Mesenchymal stem cell (in vitro differentiated cells and primary cell): ENCODE measurements around the gene CA10. TPM values are rescaled to one million over a fixed set of nuclear protein-coding genes. Genes with fewer than 3 reads are reported as not detected.

Experiments used
- DNase-seq: peaks from one replicate; pipeline ENCODE4 v3.0.0-alpha.2; 2013
- H2AFZ ChIP-seq: one replicate; pipeline ENCODE4 v1.6.1; 2013; ENCODE audit warnings: low read depth, mild to moderate bottlenecking, control low read depth, inconsistent platforms, low read length, moderate library complexity
- H2AK5ac ChIP-seq: 2 replicates; pipeline ENCODE4 v1.6.1; 2013; ENCODE audit warnings: low read length, moderate library complexity, mild to moderate bottlenecking, inconsistent platforms; ENCODE audit not compliant: severe bottlenecking
- H2BK120ac ChIP-seq: one replicate; pipeline ENCODE4 v1.6.1; 2013; ENCODE audit warnings: low read depth, mild to moderate bottlenecking, inconsistent platforms, low read length, moderate library complexity
- H2BK12ac ChIP-seq, 2 experiments: one replicate each; pipeline ENCODE4 v1.6.1; 2013; ENCODE audit warnings: inconsistent platforms in 2 of 2, low read length in 2 of 2, mild to moderate bottlenecking in 2 of 2, moderate library complexity in 2 of 2, control low read depth in 1 of 2
- H2BK15ac ChIP-seq: one replicate; pipeline ENCODE4 v1.6.1; 2013; ENCODE audit warnings: mild to moderate bottlenecking, low read depth, inconsistent platforms; ENCODE audit not compliant: poor library complexity, severe bottlenecking
- H2BK5ac ChIP-seq: 2 replicates; pipeline ENCODE4 v1.6.1; 2013; ENCODE audit warnings: low read depth, mild to moderate bottlenecking, low read length, control low read depth, inconsistent platforms; ENCODE audit not compliant: poor library complexity, severe bottlenecking
- H3K14ac ChIP-seq, 2 experiments: one replicate each; pipeline ENCODE4 v1.6.1; 2013; ENCODE audit warnings: inconsistent platforms in 2 of 2, low read length in 2 of 2, control low read depth in 1 of 2, mild to moderate bottlenecking in 1 of 2, moderate library complexity in 1 of 2
- H3K18ac ChIP-seq, 2 experiments: one replicate each; pipeline ENCODE4 v1.6.1; 2013; ENCODE audit warnings: inconsistent platforms in 2 of 2, low read length in 2 of 2, control low read depth in 1 of 2, low read depth in 1 of 2, mild to moderate bottlenecking in 1 of 2
- H3K23ac ChIP-seq, 2 experiments: one replicate each; pipeline ENCODE4 v1.6.1; 2013; ENCODE audit warnings: inconsistent platforms in 2 of 2, low read length in 2 of 2, mild to moderate bottlenecking in 2 of 2, moderate library complexity in 2 of 2, control low read depth in 1 of 2
- H3K27ac ChIP-seq: 2 replicates; pipeline ENCODE4 v1.5.1; 2013; ENCODE audit warnings: mild to moderate bottlenecking, moderate library complexity, low read length, control low read depth, inconsistent platforms; ENCODE audit not compliant: poor library complexity, severe bottlenecking
- H3K27me3 ChIP-seq, 2 experiments: 2 replicates each; pipeline versions ENCODE4 v1.6.1 to v1.7.0; 2013; ENCODE audit warnings: low read length in 2 of 2, mild to moderate bottlenecking in 2 of 2, moderate library complexity in 2 of 2, control low read depth in 1 of 2, inconsistent platforms in 1 of 2; ENCODE audit not compliant: control insufficient read depth in 1 of 2, insufficient read depth in 1 of 2
- H3K36me3 ChIP-seq, 2 experiments: 2 replicates each; pipeline versions ENCODE4 v1.6.1 to v1.7.0; 2013; ENCODE audit warnings: low read length in 2 of 2, control low read depth in 1 of 2, inconsistent platforms in 1 of 2, low read depth in 1 of 2, mild to moderate bottlenecking in 1 of 2; ENCODE audit not compliant: insufficient read depth in 2 of 2, control insufficient read depth in 1 of 2
- H3K4ac ChIP-seq, 2 experiments: one replicate each; pipeline ENCODE4 v1.6.1; 2013; ENCODE audit warnings: inconsistent platforms in 2 of 2, low read length in 2 of 2, mild to moderate bottlenecking in 2 of 2, moderate library complexity in 2 of 2, control low read depth in 1 of 2, low read depth in 1 of 2
- H3K4me1 ChIP-seq: 2 replicates; pipeline ENCODE4 v1.6.1; 2013; ENCODE audit warnings: low read depth, low read length, control low read depth; ENCODE audit not compliant: control insufficient read depth, insufficient read depth
- H3K4me2 ChIP-seq: 2 replicates; pipeline ENCODE4 v1.6.1; 2013; ENCODE audit warnings: low read length, mild to moderate bottlenecking, inconsistent platforms; ENCODE audit not compliant: poor library complexity, severe bottlenecking
- H3K4me3 ChIP-seq, 2 experiments: 2 replicates each; pipeline versions ENCODE4 v1.5.1 to v1.7.0; 2013; ENCODE audit warnings: low read length in 2 of 2, mild to moderate bottlenecking in 2 of 2, control low read depth in 1 of 2, low read depth in 1 of 2; ENCODE audit not compliant: insufficient read depth in 1 of 2
- H3K79me1 ChIP-seq: replicated peaks from 2 replicates; pipeline ENCODE4 v1.6.1; 2013; ENCODE audit warnings: mild to moderate bottlenecking, control low read depth, low read length, inconsistent platforms; ENCODE audit not compliant: poor library complexity, severe bottlenecking
- H3K9ac ChIP-seq: 2 replicates; pipeline ENCODE4 v1.7.0; 2013; ENCODE audit warnings: mild to moderate bottlenecking, low read length, moderate library complexity
- H3K9me3 ChIP-seq: 2 replicates; pipeline ENCODE4 v1.7.0; 2013; ENCODE audit warnings: mild to moderate bottlenecking, low read length; ENCODE audit not compliant: control insufficient read depth
- H4K8ac ChIP-seq: one replicate; pipeline ENCODE4 v1.6.1; 2013; ENCODE audit warnings: inconsistent platforms, mild to moderate bottlenecking, low read length, moderate library complexity
- H4K91ac ChIP-seq: one replicate; pipeline ENCODE4 v1.6.1; 2013; ENCODE audit warnings: mild to moderate bottlenecking, low read length, inconsistent platforms
- WGBS: methylation state at CpG from one replicate; pipeline ENCODE4 v1.1.7; 2013; ENCODE audit warnings: mixed read lengths; 5-methylcytosine and 5-hydroxymethylcytosine counted together
- polyA plus RNA-seq, 2 experiments: library from polyadenylated mRNA; stranded (reverse); fragments of 200-250 nt; gene quantifications; one replicate each; pipeline ENCODE4 v1.2.3, GENCODE V29; 2013

Gene CA10
- polyA plus RNA-seq (2013, experiment 1 of 2) = 0.01 TPM
- not detected for polyA plus RNA-seq (2013, experiment 2 of 2)

DNA sequence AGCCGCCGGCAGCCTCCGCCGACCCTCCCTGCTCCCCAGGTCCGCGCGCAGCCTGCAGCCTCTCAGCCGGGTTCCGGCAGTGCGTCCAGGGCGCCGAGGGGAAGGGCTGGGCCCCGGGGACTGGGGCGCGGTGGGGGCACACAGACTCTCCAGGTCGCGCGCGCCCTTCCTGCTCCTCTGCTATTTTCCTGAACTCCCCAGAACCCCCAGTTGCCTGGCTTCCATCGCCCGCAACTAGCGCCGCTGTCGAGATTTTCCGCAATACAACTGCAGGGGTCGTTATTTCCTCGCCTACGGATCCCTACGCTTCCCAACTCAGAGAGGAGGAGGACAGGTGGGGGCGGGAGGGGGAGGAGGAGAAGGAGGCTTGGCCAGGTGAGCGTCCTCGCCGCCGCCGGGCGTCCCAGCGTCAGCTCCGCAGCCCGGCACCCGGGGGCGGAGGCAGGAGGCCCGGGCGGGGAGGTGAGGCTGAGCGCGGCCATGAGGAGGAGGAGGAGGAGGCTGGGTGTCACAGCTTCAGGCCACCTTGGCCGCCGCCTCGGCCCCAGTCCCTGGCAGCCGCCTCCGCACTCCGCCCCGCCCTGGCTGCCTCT is at the start of gene CA10:
CA10 (minus strand) TSS at position 265 of the 593 bp plus-strand sequence.
- Histone ChIP-seq H2BK5ac (no peak within 1 kb of the TSS), H3K14ac (no peak within 1 kb of the TSS), H2AFZ (no peak within 1 kb of the TSS), H4K8ac (no peak within 1 kb of the TSS), H3K27me3 (peaks cover 42 to 56% of the 10 kb centered on the region in 2 experiments), H3K18ac (no peak within 1 kb of the TSS), H3K27ac (no peak within 1 kb of the TSS), H3K4me3 (peak within 1 kb of the TSS in 1 of 2 experiments; percentile 11), H3K9ac (no peak within 1 kb of the TSS), H3K4me1 (peaks cover 12% of the 10 kb centered on the region), H2BK15ac (peak within 1 kb of the TSS; percentile 46), H3K4me2 (peak within 1 kb of the TSS; percentile 58), H2BK120ac (no peak within 1 kb of the TSS), H3K36me3 (no peaks in the 10 kb centered on the region), H4K91ac (no peak within 1 kb of the TSS), H3K79me1 (no peaks in the 10 kb centered on the region), H2BK12ac (no peak within 1 kb of the TSS), H3K9me3 (peaks cover 9% of the 10 kb centered on the region), H2AK5ac (no peak within 1 kb of the TSS), H3K4ac (no peak within 1 kb of the TSS), H3K23ac (no peak within 1 kb of the TSS)
- WGBS = 0% methylated on average over 30 of the region's 52 CpGs
- DNase-seq = no peak

DNA sequence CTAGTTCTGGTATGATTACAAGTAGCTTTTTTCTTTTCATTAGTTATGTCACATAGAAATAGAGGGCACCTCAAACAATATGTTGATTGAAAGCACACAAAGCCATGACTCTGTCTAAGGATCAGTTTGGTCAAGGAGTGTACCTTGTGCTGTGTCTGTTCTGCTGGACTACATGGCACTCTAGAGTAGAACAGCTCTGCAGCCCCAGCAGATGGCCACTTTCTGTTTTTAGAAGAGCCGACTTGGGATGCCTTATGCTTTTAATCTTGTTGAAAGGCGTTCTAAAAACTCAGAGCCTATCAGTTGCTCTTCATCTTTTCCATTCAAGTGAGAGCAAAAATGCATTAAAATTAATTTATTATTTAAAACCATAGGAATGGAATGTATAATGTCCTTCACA is 49.3 kb upstream of the CA10 start:
- Histone ChIP-seq H3K27me3 (no peaks in the 10 kb centered on the region), H3K4me1 (no peaks in the 10 kb centered on the region), H4K8ac (no peak overlapping the region), H2BK5ac (no peak overlapping the region), H4K91ac (no peak overlapping the region), H2AFZ (no peak overlapping the region), H3K36me3 (no peaks in the 10 kb centered on the region), H2AK5ac (no peak overlapping the region), H3K18ac (no peak overlapping the region), H3K79me1 (no peaks in the 10 kb centered on the region), H2BK15ac (no peak overlapping the region), H3K4me3 (no peak overlapping the region), H3K23ac (no peak overlapping the region), H3K9me3 (no peaks in the 10 kb centered on the region), H3K9ac (no peak overlapping the region), H3K14ac (no peak overlapping the region), H2BK120ac (no peak overlapping the region), H3K4ac (no peak overlapping the region), H2BK12ac (no peak overlapping the region), H3K27ac (no peak overlapping the region), H3K4me2 (no peak overlapping the region)
- WGBS = 48% methylated on average over 2 of the region's 2 CpGs
- DNase-seq = no peak

DNA sequence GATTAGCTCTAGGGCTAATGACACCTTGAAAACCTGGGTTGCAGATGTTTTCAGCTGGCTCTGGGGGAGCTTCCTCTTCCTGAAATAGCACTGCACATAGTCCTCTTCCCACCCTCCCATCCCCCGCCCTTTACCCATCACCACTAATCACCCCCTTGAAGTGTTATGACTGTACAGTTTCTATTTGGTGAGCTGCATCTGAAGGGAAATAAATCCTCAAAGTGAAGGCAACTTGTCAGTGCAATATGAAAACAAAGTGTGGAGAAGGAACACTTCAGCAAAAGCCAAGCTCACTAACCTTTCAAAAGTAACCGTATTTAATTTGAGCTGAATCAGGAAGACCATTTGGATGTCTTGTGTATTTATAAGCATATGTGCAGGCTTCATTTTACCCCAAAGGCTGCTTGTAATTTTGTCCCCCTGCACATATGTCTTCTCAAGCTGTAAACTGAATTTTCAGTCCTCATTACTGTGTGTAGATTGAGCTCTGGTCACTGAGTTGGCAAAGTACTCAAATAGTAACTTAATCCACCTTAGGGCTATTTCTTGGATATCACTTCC is 44.1 kb upstream of the CA10 start:
- Histone ChIP-seq H2BK5ac (no peak overlapping the region), H3K4me1 (no peaks in the 10 kb centered on the region), H3K79me1 (no peaks in the 10 kb centered on the region), H2AFZ (no peak overlapping the region), H3K4me3 (no peak overlapping the region), H3K4me2 (no peak overlapping the region), H3K23ac (no peak overlapping the region), H3K4ac (no peak overlapping the region), H3K27me3 (no peaks in the 10 kb centered on the region), H4K91ac (no peak overlapping the region), H3K14ac (no peak overlapping the region), H3K27ac (no peak overlapping the region), H2BK12ac (no peak overlapping the region), H3K18ac (no peak overlapping the region), H4K8ac (no peak overlapping the region), H3K36me3 (no peaks in the 10 kb centered on the region), H2AK5ac (no peak overlapping the region), H2BK15ac (no peak overlapping the region), H3K9me3 (no peaks in the 10 kb centered on the region), H2BK120ac (no peak overlapping the region), H3K9ac (no peak overlapping the region)
- no CpG with 5 or more reads among the region's 2 CpGs for WGBS
- DNase-seq = no peak

DNA sequence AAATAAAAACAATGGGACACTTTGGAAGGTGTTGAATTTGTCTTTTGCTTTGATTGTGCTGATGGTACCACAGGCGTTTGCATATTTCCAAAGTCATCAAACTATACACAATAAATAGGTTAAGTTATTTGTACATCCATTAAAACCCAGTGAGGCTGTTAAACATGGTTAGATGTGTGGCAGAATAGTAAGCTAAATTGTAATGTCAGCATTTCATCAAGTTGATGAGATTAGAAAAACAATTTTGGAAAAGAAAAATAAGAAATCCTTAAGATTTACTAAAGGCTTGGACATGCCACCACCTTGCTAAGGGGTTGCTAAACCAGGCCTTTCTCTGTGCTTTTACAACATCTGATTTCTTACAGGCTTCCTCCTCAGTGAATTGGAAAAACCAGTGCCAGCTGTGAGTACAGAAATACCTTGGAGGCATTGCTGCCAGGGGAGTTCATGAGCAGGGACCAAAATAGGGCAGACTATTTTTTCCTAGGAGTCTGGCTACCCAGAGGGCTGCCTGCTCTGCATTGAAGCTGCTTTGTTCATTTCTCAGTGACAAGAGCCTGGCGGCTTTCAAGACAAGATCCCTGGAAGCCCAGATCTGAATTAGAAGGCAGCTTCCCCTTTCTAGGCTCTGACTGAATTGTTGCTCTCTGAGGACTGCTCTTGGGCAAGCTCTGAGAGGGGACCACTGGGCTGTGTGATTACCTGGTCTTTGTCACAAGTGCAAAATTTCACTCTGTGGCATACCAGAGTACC is 43.4 kb upstream of the CA10 start:
- H2BK12ac ChIP-seq = no peak overlapping the region
- H4K8ac ChIP-seq = no peak overlapping the region
- H2BK5ac ChIP-seq = no peak overlapping the region
- H2BK120ac ChIP-seq = no peak overlapping the region
- no peak overlapping the region for H3K23ac ChIP-seq
- H3K4ac ChIP-seq = no peak overlapping the region
- no peaks in the 10 kb centered on the region for H3K9me3 ChIP-seq
- no peak for DNase-seq
- H2AFZ ChIP-seq = no peak overlapping the region
- H2AK5ac ChIP-seq = no peak overlapping the region
- H3K79me1 ChIP-seq = no peaks in the 10 kb centered on the region
- H3K36me3 ChIP-seq = no peaks in the 10 kb centered on the region
- no peak overlapping the region for H3K14ac ChIP-seq
- 54% methylated on average over 1 of the region's 2 CpGs for WGBS
- no peak overlapping the region for H3K18ac ChIP-seq
- H3K4me1 ChIP-seq = no peaks in the 10 kb centered on the region
- no peak overlapping the region for H3K4me3 ChIP-seq
- no peak overlapping the region for H3K9ac ChIP-seq
- H3K27ac ChIP-seq = no peak overlapping the region
- no peak overlapping the region for H3K4me2 ChIP-seq
- H2BK15ac ChIP-seq = no peak overlapping the region
- H4K91ac ChIP-seq = no peak overlapping the region
- H3K27me3 ChIP-seq = no peaks in the 10 kb centered on the region
